Left renal cortex interstitium (tissue), 4 donors: ENCODE data around the gene TUBGCP5. TPM values are rescaled to one million over a fixed set of nuclear protein-coding genes. Genes with fewer than 3 reads are reported as not detected.

Experiments used
- DNase-seq, 4 donors: peaks; one replicate each; pipeline ENCODE4 v3.0.0-alpha.2; 2013; ENCODE audit warnings: low read depth in 4 of 4, low spot score in 2 of 4, missing footprints in 1 of 4
- polyA plus RNA-seq, 4 donors: library from polyadenylated mRNA; unstranded; fragments of 120-200 nt; gene quantifications; one replicate each; pipeline ENCODE4 v1.2.1, GENCODE V29; 2013; ENCODE audit not compliant: insufficient read length in 4 of 4

Gene TUBGCP5
- polyA plus RNA-seq, 4 donors, result 20.3 to 35.2 (median 28.5) TPM

DNA sequence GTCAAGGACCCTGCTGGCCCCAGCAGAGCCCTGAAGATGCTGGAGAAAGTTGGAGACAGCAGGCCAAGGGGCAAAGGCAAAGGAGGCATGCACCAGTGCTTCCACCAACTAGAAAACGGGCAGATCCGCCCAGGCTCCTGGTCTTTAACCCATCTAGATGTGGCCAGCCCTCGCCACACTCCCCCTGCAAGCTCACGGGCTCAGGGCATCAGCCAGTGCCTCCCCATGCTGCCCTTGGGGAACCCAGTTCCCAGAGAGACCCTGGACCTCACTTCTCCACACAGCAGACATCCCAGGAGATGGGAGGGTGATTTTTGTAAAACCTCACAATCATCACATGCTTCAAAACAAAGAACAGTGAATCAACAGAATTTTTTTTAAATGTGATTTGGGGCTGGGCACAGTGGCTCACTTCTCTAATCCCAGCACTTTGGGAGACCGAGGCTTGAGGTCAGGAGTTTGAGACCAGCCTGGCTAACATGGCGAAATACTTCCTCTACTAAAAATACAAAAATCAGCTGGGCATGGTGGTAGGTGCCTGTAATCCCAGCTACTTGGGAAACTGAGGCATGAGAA is 83.7 kb downstream of the TUBGCP5 start:
- DNase-seq, result no peak

DNA sequence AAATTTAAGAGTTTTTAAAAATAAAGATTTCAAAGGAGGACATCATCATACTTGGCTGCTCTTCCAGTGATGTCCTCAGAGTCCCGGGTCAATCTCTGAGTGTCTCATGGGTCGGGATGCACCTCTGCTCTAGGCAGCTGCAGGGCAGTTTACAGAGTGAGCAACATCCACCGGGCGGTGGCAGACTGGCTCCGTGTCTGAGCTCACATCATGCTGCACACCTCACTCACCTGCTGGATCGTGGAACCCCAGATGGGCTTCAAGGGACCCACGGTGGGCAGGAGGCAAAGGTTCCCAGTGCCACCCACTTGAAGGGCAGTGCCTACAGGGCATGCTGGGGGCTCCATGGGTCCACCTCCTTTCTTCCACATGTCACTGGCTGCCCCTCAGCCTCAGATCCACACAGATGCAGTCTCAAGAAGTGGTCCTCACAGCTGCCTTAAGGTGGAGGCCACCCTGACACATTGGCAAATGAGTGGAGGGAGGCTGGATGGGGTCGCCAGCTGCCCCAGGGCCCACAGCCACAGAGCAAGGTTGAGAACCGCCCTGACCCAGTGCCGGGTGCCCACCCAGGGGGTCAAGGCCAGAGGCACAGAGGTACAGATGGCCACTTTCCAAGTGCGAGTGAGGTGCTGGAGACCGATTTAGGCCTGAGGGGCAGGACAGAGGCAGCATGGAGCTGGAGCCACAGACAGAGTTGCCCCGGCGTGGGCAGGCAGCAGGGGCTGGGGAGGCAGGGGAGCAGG is 84.4 kb downstream of the TUBGCP5 start:
- no peak for DNase-seq

DNA sequence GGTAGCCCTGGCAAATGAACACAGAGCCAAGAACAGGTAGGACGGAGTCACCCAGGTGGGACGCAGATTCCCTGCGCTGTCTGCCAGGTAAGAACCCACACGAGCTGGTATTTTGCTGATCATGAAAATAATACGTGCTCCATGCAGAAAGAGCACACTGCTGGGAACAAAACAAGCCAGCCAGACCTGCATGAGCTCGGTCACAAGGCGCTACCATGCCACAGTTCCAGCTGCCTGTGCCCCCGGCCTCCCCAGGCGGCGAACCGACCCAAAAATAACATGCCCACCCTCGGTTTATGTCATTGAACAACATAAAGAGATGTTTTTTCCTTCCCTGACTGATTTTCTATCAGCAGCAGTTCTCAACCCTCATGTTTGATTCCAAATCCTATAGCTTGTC is 85.0 kb downstream of the TUBGCP5 start:
- DNase-seq, result no peak

DNA sequence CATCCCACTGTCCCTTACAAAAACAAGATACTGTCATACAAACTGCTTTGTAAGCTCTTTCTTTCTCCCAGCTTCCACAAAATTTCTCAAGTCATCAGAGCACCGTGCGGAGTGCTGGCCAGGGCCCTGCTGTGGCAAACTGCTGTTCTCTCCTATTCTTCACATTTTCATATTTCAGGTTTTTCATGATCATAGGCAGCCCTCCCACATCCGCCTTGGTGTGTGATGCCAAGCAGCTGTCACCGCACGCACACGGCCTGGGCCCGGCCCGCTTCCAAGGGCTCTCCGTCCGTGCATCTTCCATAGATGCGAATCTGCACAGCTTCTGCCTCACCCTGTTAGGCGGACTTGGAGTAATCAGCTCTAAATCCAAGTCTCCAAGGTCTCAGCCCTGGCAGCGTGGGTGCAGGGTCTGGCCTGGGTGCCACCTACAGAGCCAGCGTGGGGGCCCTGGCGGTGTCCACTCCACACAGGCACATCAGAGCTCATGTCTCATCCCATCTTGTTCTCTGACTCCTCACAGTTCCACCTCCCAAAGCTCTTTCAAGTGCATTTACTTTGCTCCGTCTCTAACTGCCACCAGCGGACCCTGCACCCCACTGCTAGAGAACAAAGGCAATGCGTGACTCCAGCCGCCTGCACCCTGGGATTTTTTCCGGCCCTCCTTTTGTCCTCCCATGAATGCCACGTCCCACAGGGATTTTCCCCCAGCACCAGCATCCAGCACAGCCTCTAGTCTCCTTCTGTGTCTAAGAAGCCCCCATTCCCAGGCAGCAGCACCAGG is 86.4 kb downstream of the TUBGCP5 start:
- no peak for DNase-seq

DNA sequence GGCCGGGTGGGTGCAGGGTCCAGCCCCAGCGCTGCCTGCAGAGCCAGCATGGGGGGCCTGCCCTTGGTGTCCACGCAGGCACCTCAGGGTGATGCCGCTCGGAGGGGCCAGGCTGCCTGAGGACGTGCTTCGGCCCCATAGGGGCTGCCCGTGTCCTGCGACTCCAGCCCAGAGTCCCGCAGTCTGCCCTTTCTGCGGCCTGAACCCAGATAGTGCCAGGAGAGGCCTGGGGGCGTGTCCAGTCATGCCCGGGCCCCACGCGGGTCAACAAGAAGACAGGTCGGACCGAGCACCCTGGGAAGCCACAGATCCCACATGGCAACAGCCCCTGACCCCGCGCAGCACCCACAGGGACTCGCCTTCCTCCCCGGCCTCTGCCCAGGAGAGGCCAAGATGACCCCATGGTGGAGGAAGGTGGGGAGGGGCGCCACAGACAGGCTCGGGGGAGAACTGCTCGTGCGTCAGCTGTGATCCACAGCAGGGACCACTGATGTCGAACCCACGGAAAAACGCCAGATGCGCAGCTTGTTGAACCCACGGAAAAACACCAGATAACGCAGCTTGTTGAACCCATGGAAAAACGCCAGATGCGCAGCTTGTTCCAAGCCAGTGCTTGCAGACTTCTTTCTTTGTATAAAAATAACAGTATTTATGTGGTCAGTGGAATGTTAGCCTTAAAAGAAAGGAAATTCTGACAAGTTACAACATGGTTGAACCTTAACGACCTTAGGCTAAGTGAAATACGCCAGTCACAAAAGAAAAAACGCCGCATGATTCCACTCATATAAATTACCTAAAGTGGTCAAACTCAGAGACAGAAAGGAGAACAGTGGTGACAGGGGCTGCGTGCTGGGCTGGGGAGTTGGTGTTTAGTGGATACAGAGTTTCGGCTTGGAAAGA is 87.7 kb downstream of the TUBGCP5 start:
- no peak for DNase-seq

DNA sequence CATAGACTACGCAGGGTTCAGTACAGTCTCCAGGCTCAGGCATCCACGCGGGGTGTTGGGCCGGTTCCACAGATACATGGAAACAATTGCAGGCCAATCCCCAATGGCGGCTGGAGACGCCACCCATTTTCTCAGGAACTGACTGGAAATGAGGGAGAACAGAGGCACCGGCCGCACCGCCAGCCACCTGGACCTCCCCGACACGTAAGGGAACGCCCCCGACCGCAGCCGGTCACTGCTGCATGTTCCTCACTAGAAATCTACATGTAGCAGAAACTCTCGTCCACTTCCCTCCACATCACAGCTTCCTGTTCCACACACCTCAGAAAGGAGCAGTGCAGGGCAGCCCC is 88.4 kb downstream of the TUBGCP5 start:
- DNase-seq, result no peak

DNA sequence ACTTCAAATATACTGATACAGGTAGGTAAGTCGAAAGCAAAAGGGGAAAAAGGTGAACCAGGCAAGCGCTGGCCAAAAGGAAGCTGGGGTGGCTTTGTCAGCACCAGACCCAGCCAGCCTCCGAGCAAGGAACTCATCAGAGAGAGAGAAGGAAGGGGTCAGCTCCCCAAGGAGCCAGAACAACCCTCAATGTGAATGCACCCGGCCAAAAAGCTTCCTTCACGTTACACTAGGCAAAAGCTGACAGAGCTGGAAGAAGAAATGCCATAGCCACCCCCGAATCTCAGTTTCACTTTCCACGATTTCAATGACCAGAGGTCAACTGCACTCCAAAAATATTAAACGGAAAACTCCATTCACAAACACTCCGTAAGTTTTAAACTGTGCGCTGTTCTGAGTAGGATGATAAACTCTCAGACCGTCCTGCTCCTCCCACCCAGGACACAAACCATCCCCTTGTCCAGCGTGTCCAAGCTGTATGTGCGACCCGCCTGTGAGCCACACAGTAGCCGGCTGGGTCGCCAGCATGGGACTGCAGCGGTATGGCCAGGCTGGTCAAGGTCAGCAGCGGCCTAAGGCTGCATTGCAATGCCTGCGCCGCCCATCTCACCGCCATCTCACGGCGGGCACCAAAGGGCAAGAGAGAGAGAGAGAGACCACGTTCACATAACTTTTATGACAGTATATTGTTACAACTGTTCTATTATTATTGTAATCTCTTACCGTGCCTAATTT is 88.9 kb downstream of the TUBGCP5 start:
- no peak for DNase-seq

Other genes with a start within 250 kb of the TUBGCP5 start
- 10 to 100 TPM; 52.7 to 66.3 (median 59.6) TPM for gene NIPA2, start 200.9 kb downstream of the TUBGCP5 start, polyA plus RNA-seq
- 100 to 1,000 TPM in 2 of 4 donors, 10 to 100 TPM in 2; 89.0 to 106 (median 96.2) TPM for gene CYFIP1, start 59.2 kb downstream of the TUBGCP5 start, polyA plus RNA-seq
- not detected for gene GOLGA6L1, start 97.3 kb upstream of the TUBGCP5 start, polyA plus RNA-seq